Activated B cell treated with CpG ODN at 0.5 μM for 24 hours (primary cell): ENCODE results near the gene GPATCH2L. TPM values are rescaled to one million over a fixed set of nuclear protein-coding genes. Genes with fewer than 3 reads are reported as not detected.
A peak's percentile ranks its signal among the peaks of the same experiment; 100 is the strongest.

Experiments
- ATAC-seq: fragments of 200-7000 bp; cut with Tn5 transposase; one replicate; pipeline ENCODE4 v1.10.0; 2021; ENCODE audit warnings: low read depth, mild to moderate bottlenecking, moderate library complexity
- CTCF ChIA-PET: fragments of 350-600 bp; sonication (Branson Sonifier 250); formaldehyde crosslinking; loops from one replicate; lab custom pipeline; 2021; ENCODE audit warnings: antibody characterized with exemption; lab: Charles Lee
- POLR2A ChIA-PET: fragments of 350-600 bp; sonication (Branson Sonifier 250); formaldehyde crosslinking; loops from one replicate; lab custom pipeline; 2021; ENCODE audit warnings: antibody characterized with exemption; lab: Charles Lee
- DNase-seq: peaks from one replicate; pipeline ENCODE4 v3.0.0; 2022
- H3K27ac Mint-ChIP-seq: one replicate; pipeline ENCODE4 v1.8.0; 2020; ENCODE audit warnings: mixed read lengths
- H3K27me3 Mint-ChIP-seq: one replicate; pipeline ENCODE4 v1.8.0; 2021; ENCODE audit warnings: mixed read lengths
- H3K36me3 Mint-ChIP-seq: one replicate; pipeline ENCODE4 v1.8.0; 2021; ENCODE audit warnings: low read depth, mixed read lengths
- H3K4me1 Mint-ChIP-seq: one replicate; pipeline ENCODE4 v1.8.0; 2021; ENCODE audit warnings: mixed read lengths
- H3K4me3 Mint-ChIP-seq: one replicate; pipeline ENCODE4 v1.8.0; 2020; ENCODE audit warnings: mild to moderate bottlenecking, mixed read lengths
- H3K9me3 Mint-ChIP-seq: one replicate; pipeline ENCODE4 v1.8.0; 2020; ENCODE audit warnings: mixed read lengths
- CTCF ChIP-seq: fragments of 200-600 bp; IDR thresholded peaks from one replicate; pipeline ENCODE4 v1.8.0; 2022; ENCODE audit warnings: antibody characterized with exemption, mild to moderate bottlenecking
- intact Hi-C: fragments of 100-400 bp; cut with micrococcal nuclease; formaldehyde crosslinking; loops from one replicate; pipeline ENCODE4 v1.15.1; 2024
- total RNA-seq: library from RNA; stranded (reverse); gene quantifications from 2 replicates; pipeline ENCODE4 v1.2.3, GENCODE V29; 2022

GPATCH2L gene
- 64.8 and 82.3 TPM in 2 replicates for total RNA-seq

- TF ChIP-seq CTCF: no peak
- ATAC-seq (peak; percentile 93), DNase-seq (peak; percentile 97)
- H3K4me3 Mint-ChIP-seq: peak within 1 kb of the TSS; percentile 97
- peaks cover 53% of the 10 kb centered on the region for H3K4me1 Mint-ChIP-seq
- peaks cover 40% of the 10 kb centered on the region for H3K36me3 Mint-ChIP-seq
- ChIA-PET CTCF (interaction anchor here (0.6 kb wide), 1 partner anchor 99 kb away, joined by 3 read pairs; no protein-coding TSS in a partner anchor), POLR2A (interaction anchor here (0.6 kb wide), 1 partner anchor 1172 kb away, joined by 5 read pairs; no protein-coding TSS in a partner anchor)
- peaks cover 12% of the 10 kb centered on the region for H3K9me3 Mint-ChIP-seq
- H3K27me3 Mint-ChIP-seq: no peaks in the 10 kb centered on the region
- peak within 1 kb of the TSS; percentile 94 for H3K27ac Mint-ChIP-seq
- intact Hi-C loops: loop anchor here (2.0 to 10.0 kb wide), 6 partner anchors 36 to 1303 kb away; partner anchors contain the start of genes AHSA1, ANGEL1, EIF2B2 and ERG28
These were observed at the start of gene GPATCH2L for GRCh38 chr14:76151398-76152332. GPATCH2L (plus strand) TSS chr14:76151922; CDS start chr14:76154364, 2,442 bp downstream.

- intact Hi-C loops: no loop called here
These were observed 46.8 kb upstream of the GPATCH2L start for GRCh38 chr14:76104802-76105355.

GRCh38 chr14:76106188-76106587 is 45.5 kb upstream of the GPATCH2L start:
- ChIA-PET CTCF (no interaction called here), POLR2A (no interaction called here)
- TF ChIP-seq CTCF: no peak
- Mint-ChIP-seq H3K4me3 (no peak overlapping the region), H3K27ac (no peak overlapping the region), H3K9me3 (peaks cover 4% of the 10 kb centered on the region), H3K4me1 (no peaks in the 10 kb centered on the region), H3K36me3 (no peaks in the 10 kb centered on the region), H3K27me3 (peaks cover 15% of the 10 kb centered on the region)
- no peak for DNase-seq
- ATAC-seq: no peak
- intact Hi-C loops: no loop called here

More at GRCh38 chr14:76104802-76105355, 46.8 kb upstream of the GPATCH2L start:
- H3K27ac Mint-ChIP-seq: no peak overlapping the region
- H3K36me3 Mint-ChIP-seq: no peaks in the 10 kb centered on the region
- peaks cover 17% of the 10 kb centered on the region for H3K27me3 Mint-ChIP-seq
- ATAC-seq (no peak), DNase-seq (no peak)
- TF ChIP-seq CTCF: no peak
- no peak overlapping the region for H3K4me3 Mint-ChIP-seq
- peaks cover 4% of the 10 kb centered on the region for H3K9me3 Mint-ChIP-seq
- ChIA-PET POLR2A (no interaction called here), CTCF (no interaction called here)
- H3K4me1 Mint-ChIP-seq: no peaks in the 10 kb centered on the region

GRCh38 chr14:76109087-76109880 is 42.4 kb upstream of the GPATCH2L start:
- no peak overlapping the region for H3K4me3 Mint-ChIP-seq
- no peak for DNase-seq
- CTCF ChIA-PET: no interaction called here
- no peaks in the 10 kb centered on the region for H3K4me1 Mint-ChIP-seq
- no peak for ATAC-seq
- POLR2A ChIA-PET: no interaction called here
- peaks cover 4% of the 10 kb centered on the region for H3K9me3 Mint-ChIP-seq
- no peak for TF ChIP-seq CTCF
- intact Hi-C loops: no loop called here
- H3K27ac Mint-ChIP-seq: no peak overlapping the region
- peaks cover 18% of the 10 kb centered on the region for H3K27me3 Mint-ChIP-seq
- H3K36me3 Mint-ChIP-seq: no peaks in the 10 kb centered on the region
